OCI-LY7 (cell line): ENCODE results near the gene RACGAP1. TPM values are rescaled to one million over a fixed set of nuclear protein-coding genes. Genes with fewer than 3 reads are reported as not detected.

ENCODE experiments used
- BruUV-seq: library from RNA; stranded (reverse); fragments of 400-500 nt; replicated peaks from 2 replicates; lab custom pipeline; 2021; lab: Mats Ljungman, UMichigan
- CTCF ChIA-PET: fragments of 300-600 bp; sonication (Branson Sonifier 250); formaldehyde crosslinking; loops from one replicate; lab custom pipeline; 2022; ENCODE audit warnings: antibody characterized with exemption; ENCODE audit not compliant: unreplicated experiment; lab: Charles Lee
- POLR2A ChIA-PET: fragments of 300-600 bp; sonication (Branson Sonifier 250); formaldehyde crosslinking; loops from one replicate; lab custom pipeline; 2022; ENCODE audit warnings: antibody characterized with exemption; lab: Charles Lee
- DNase-seq: peaks from one replicate; pipeline ENCODE4 v3.0.0-alpha.2; 2015; ENCODE audit warnings: low spot score
- H2AFZ ChIP-seq: fragments of 200-600 bp; sonication (generic), shearing (Covaris generic); 2 replicates; pipeline ENCODE4 v1.6.1; 2014; ENCODE audit warnings: mild to moderate bottlenecking, antibody characterized with exemption, low read length, moderate library complexity
- H3K27ac ChIP-seq: fragments of 200-600 bp; sonication (generic); 2 replicates; pipeline ENCODE4 v1.5.1; 2014; ENCODE audit warnings: mixed run types, low read depth, mild to moderate bottlenecking, moderate library complexity, low read length, inconsistent platforms; ENCODE audit not compliant: poor library complexity, severe bottlenecking
- H3K36me3 ChIP-seq: fragments of 200-600 bp; sonication (generic); 2 replicates; pipeline ENCODE4 v1.6.1; 2014; ENCODE audit warnings: mild to moderate bottlenecking, antibody characterized with exemption, low read length, moderate library complexity, mixed read lengths; ENCODE audit not compliant: insufficient read depth
- H3K4me1 ChIP-seq: fragments of 200-600 bp; sonication (generic); 2 replicates; pipeline ENCODE4 v1.5.1; 2014; ENCODE audit warnings: mild to moderate bottlenecking, low read length; ENCODE audit not compliant: insufficient read depth, poor library complexity, severe bottlenecking
- H3K4me2 ChIP-seq: fragments of 200-600 bp; sonication (generic); 2 replicates; pipeline ENCODE4 v1.6.1; 2014; ENCODE audit warnings: mild to moderate bottlenecking, low read length
- H3K4me3 ChIP-seq: fragments of 200-600 bp; sonication (generic); 2 replicates; pipeline ENCODE4 v1.5.1; 2014; ENCODE audit warnings: mild to moderate bottlenecking, low read depth, low read length; ENCODE audit not compliant: poor library complexity, severe bottlenecking
- H3K79me2 ChIP-seq: fragments of 200-600 bp; sonication (generic); 2 replicates; pipeline ENCODE4 v1.6.1; 2016; ENCODE audit warnings: low read depth, mild to moderate bottlenecking, low read length, moderate library complexity, mixed read lengths; ENCODE audit not compliant: insufficient read depth
- H3K9me2 ChIP-seq: fragments of 200-600 bp; sonication (generic); 2 replicates; pipeline ENCODE4 v1.6.1; 2016; ENCODE audit warnings: mild to moderate bottlenecking, low read length, mixed read lengths; ENCODE audit not compliant: insufficient read depth
- H3K9me3 ChIP-seq: fragments of 200-600 bp; sonication (generic); 2 replicates; pipeline ENCODE4 v1.6.1; 2014; ENCODE audit warnings: mild to moderate bottlenecking, mixed run types, low read length, mixed read lengths
- H4K20me1 ChIP-seq: fragments of 200-600 bp; sonication (generic); 2 replicates; pipeline ENCODE4 v1.6.1; 2014; ENCODE audit warnings: mild to moderate bottlenecking, antibody characterized with exemption, low read length, moderate library complexity, mixed read lengths; ENCODE audit not compliant: insufficient read depth
- EZH2phosphoT487 ChIP-seq: fragments of 200-600 bp; sonication (generic); IDR thresholded peaks from 2 replicates; pipeline ENCODE4 v1.6.1; 2018; ENCODE audit warnings: low read depth, borderline replicate concordance, mild to moderate bottlenecking, mixed run types, antibody characterized with exemption, low read length, moderate library complexity, mixed read lengths
- intact Hi-C: fragments of 100-400 bp; cut with micrococcal nuclease; formaldehyde crosslinking; loops from one replicate; pipeline ENCODE4 v1.10.0; 2022; ENCODE audit not compliant: unreplicated experiment
- total RNA-seq, 2 experiments: library from RNA; depleted of rRNA in 1 of 2; stranded (reverse); fragments of >200 nt in 1 of 2; shearing (Covaris generic) in 1 of 2; gene quantifications; 2 replicates each; pipeline ENCODE4 v1.2.3, GENCODE V29; 2014 to 2022
- TF ChIP-seq, protein P1 (sequence below): fragments of 200-600 bp; sonication (generic); conservative IDR thresholded peaks from 2 replicates; pipeline ENCODE4 v1.5.1; 2014; ENCODE audit warnings: mild to moderate bottlenecking, antibody characterized with exemption, low read length, moderate library complexity, mixed read lengths

The RACGAP1 gene
- total RNA-seq, 2 experiments from 2014 or later: 69.6 to 104 TPM

GRCh38 chr12:49976557-49976956 is 48.7 kb downstream of the RACGAP1 start:
- intact Hi-C loops: no loop called here
- H3K27ac ChIP-seq: no peak overlapping the region
- H3K4me1 ChIP-seq: no peaks in the 10 kb centered on the region
- no peak for DNase-seq
- TF ChIP-seq EZH2phosphoT487: no peak
- TF ChIP-seq, protein P1, sequence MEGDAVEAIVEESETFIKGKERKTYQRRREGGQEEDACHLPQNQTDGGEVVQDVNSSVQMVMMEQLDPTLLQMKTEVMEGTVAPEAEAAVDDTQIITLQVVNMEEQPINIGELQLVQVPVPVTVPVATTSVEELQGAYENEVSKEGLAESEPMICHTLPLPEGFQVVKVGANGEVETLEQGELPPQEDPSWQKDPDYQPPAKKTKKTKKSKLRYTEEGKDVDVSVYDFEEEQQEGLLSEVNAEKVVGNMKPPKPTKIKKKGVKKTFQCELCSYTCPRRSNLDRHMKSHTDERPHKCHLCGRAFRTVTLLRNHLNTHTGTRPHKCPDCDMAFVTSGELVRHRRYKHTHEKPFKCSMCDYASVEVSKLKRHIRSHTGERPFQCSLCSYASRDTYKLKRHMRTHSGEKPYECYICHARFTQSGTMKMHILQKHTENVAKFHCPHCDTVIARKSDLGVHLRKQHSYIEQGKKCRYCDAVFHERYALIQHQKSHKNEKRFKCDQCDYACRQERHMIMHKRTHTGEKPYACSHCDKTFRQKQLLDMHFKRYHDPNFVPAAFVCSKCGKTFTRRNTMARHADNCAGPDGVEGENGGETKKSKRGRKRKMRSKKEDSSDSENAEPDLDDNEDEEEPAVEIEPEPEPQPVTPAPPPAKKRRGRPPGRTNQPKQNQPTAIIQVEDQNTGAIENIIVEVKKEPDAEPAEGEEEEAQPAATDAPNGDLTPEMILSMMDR: no peak
- no TSS peak for BruUV-seq
- H3K79me2 ChIP-seq: no peaks in the 10 kb centered on the region
- H2AFZ ChIP-seq: no peak overlapping the region
- CTCF ChIA-PET: no interaction called here
- no peaks in the 10 kb centered on the region for H3K9me2 ChIP-seq
- H3K4me2 ChIP-seq: no peak overlapping the region
- H3K36me3 ChIP-seq: no peaks in the 10 kb centered on the region
- POLR2A ChIA-PET: no interaction called here
- no peaks in the 10 kb centered on the region for H4K20me1 ChIP-seq
- H3K4me3 ChIP-seq: no peak overlapping the region
- H3K9me3 ChIP-seq: no peaks in the 10 kb centered on the region

- ChIA-PET POLR2A (no interaction called here), CTCF (interaction anchor here (0.7 kb wide), 1 partner anchor 31 kb away, joined by 3 read pairs; no protein-coding TSS in a partner anchor)
- Histone ChIP-seq H3K4me1 (no peaks in the 10 kb centered on the region), H3K9me3 (no peaks in the 10 kb centered on the region), H3K79me2 (no peaks in the 10 kb centered on the region), H3K4me3 (no peak overlapping the region), H3K36me3 (no peaks in the 10 kb centered on the region), H4K20me1 (no peaks in the 10 kb centered on the region), H2AFZ (no peak overlapping the region), H3K9me2 (no peaks in the 10 kb centered on the region), H3K4me2 (no peak overlapping the region), H3K27ac (no peak overlapping the region)
- no TSS peak for BruUV-seq
- TF ChIP-seq, protein P1: no peak
- TF ChIP-seq EZH2phosphoT487: no peak
- DNase-seq: no peak
- intact Hi-C loops: no loop called here
Observed at GRCh38 chr12:49975318-49975761, 50.0 kb downstream of the RACGAP1 start.

GRCh38 chr12:49974677-49975317 is 50.5 kb downstream of the RACGAP1 start:
- no peaks in the 10 kb centered on the region for H3K36me3 ChIP-seq
- H2AFZ ChIP-seq: no peak overlapping the region
- no peaks in the 10 kb centered on the region for H3K9me2 ChIP-seq
- ChIA-PET POLR2A (no interaction called here), CTCF (no interaction called here)
- no peak for TF ChIP-seq EZH2phosphoT487
- TF ChIP-seq, protein P1: no peak
- H3K27ac ChIP-seq: no peak overlapping the region
- no peak overlapping the region for H3K4me2 ChIP-seq
- no peaks in the 10 kb centered on the region for H3K79me2 ChIP-seq
- no peaks in the 10 kb centered on the region for H3K9me3 ChIP-seq
- DNase-seq: no peak
- intact Hi-C loops: no loop called here
- no peaks in the 10 kb centered on the region for H3K4me1 ChIP-seq
- no peak overlapping the region for H3K4me3 ChIP-seq
- no TSS peak for BruUV-seq
- H4K20me1 ChIP-seq: no peaks in the 10 kb centered on the region
